Measurements from ENCODE around the gene C4orf51.
"Not testable (repeated sequence)": the region's sequence is repeated elsewhere in the genome, so short reads cannot be mapped to it uniquely, and the experiment has no call there.

The C4orf51 gene

DNA sequence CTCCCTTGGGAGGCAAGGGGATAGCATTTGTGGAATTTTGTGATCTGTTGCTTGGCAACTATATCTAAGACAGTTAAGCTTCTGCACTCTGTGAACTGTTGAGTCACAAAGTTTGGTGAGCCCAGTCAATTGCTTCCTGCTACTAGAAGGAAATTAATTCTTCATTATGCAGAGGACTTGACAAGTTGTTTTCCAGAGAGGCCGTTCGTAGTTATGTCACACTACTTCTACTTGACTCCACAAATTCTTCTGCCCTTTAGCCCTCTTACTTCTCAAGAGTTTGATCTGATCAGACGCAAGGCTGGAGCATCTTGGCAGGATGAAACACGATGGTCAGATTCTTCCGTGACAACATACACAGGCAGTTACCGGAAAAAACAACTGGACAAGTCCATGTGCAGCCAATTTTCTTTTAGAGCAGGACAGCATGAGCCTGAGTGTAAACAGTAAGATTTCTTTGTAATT lies at the start of gene C4orf51:
C4orf51 (plus strand) TSS at position 156 of the 465 bp plus-strand sequence; CDS start at position 214, 58 bp downstream.
- DNase-seq (ENCODE audit: low read depth) = peak; percentile 93

DNA sequence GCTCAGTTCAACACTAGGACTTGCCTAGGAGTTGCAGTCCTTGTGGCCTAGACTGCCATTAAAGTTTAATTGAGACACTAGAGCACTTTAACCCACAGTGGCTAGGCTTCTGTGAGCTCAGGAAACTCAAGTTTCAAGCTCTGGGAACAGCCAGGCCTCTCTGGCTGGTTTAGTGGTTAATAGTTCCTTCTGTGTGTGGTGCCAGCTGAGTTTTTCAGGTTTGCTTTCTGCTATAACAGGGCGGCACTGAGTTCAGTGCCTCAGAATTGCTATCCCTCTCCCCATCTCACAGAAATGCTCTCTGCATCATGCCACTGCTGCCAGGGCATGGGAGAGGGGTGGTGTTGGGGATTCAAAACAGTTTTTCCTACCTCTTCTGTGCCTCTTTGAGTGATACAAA lies 44.8 kb upstream of the C4orf51 start:
- no peak for DNase-seq (ENCODE audit: low read depth)

DNA sequence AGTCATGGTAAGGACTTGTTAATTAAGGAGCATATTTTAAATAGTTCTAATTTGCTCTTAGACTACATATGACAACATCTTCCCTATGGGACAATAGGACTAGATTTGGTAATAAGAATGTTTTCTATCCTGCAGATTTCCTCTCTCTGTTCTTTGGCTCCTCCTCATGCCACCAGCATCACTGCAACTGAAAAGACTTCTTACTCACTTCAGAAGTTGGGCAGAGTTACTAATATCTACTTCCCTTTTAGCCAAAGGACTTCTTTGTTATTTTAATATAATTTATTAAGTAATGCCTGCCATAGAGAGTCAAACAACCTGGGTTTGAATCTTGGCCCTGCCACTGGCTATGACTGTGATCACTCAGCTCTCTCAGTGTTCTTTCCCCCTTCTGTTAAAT lies 44.3 kb upstream of the C4orf51 start:
- no peak for DNase-seq (ENCODE audit: low read depth)

DNA sequence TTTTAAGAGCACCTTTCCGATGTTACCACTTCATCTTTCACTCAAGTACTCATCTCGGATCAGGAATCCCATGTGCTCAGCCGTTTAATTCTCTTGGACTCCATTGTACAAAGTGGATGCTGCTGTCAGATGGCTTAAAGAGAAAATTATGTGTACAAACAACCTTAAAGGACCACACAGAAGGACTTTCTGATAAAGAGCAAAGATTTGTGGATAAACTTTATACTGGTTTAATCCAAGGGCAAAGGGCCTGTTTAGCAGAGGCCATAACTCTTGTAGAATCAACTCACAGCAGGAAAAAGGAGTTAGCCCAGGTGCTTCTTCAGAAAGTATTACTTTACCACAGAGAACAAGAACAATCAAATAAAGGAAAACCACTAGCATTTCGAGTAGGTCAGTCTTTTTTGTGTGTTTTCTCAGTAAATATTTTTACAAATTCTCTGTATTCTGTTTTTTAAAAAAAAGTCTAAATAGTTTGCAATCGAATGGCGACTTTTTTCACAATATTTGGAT lies 40.7 kb upstream of the C4orf51 start:
- no peak for DNase-seq (ENCODE audit: low read depth)

- DNase-seq (ENCODE audit: low read depth) = peak; percentile 72
Measured at GRCh38 chr4:145640236-145640635, 39.7 kb upstream of the C4orf51 start.

GRCh38 chr4:145643295-145643694 lies 36.7 kb upstream of the C4orf51 start:
- DNase-seq (ENCODE audit: low read depth) = no peak

DNA sequence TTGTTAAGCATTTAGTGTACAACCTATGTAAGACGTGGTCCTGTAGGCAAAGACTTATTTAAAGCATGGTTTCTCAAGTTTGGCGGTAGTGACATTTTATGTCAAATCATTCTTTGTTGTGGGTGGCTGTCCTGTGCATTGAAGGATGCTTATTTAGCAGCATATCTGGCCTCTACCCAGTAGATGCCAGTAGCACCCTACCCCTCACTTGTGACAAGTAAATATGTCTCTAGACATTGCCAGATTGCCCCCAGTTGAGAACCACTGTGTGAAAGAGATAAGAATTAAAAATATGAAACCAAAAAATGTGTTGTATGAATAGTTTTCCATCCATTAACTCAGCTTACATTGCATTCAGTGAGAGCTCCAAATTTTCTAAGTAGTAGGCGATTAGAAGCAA lies 35.2 kb upstream of the C4orf51 start:
- no peak for DNase-seq (ENCODE audit: low read depth)

DNA sequence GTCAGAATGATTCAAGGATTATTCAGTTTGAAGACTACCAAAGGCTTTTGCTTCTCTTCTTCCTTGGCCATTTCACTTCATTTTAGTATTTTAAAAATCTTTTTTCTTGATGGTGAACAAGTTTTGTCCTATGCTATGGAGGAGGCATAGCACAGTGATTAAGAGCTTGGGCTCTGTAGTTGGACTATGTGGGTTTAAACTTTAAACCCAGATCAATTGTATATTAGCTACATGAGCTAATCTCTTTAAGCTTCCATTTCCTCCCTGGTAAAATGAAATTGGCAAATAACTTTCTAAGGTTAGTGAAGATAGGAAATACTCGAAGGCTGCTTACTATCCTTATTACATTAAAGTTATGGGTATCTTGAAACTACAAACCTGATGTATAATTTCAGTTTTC lies 23.8 kb upstream of the C4orf51 start:
- no peak for DNase-seq (ENCODE audit: low read depth)

DNA sequence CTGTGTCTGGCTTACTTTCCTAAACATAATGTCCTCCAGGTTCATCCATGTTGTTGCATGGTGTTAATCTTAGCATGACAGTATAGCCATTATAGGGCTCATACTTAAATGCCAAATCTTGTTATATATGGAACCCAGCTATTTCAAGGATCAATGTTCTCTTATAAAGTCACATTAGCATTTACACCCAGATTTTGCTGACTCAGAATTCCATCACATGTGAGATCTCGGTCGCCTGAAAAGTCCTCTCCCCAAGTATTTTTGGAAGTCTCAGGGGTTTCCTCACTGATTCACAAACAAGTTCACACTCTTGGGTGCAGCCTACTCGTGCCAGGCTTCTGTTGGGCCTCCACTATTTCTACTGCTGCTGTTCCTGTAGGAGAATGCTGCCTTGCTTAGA lies 19.9 kb upstream of the C4orf51 start:
- no peak for DNase-seq (ENCODE audit: low read depth)

GRCh38 chr4:145663194-145663593 lies 16.8 kb upstream of the C4orf51 start:
- DNase-seq (ENCODE audit: low read depth) = no peak

- no peak for DNase-seq (ENCODE audit: low read depth)
Measured at GRCh38 chr4:145665773-145666172, 14.2 kb upstream of the C4orf51 start.

DNA sequence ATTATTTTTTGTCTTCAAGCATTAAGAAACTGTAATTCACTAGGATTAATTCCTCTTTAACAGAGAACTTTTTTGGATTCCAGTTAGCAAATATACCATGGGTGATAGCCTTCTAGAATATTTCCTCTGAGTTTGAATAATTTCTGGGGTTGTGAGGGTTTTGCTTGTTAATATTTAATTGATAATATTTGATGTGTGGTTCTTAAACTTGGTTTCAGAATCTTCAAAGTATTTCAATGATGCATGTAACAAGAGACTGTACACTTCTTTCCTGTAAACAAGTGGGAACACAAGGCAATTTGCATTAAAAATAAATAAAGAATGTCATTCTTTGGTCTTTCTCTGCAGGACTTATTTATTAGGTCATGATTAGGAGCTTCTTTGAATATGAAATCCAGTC lies 9.5 kb upstream of the C4orf51 start:
- no peak for DNase-seq (ENCODE audit: low read depth)

DNA sequence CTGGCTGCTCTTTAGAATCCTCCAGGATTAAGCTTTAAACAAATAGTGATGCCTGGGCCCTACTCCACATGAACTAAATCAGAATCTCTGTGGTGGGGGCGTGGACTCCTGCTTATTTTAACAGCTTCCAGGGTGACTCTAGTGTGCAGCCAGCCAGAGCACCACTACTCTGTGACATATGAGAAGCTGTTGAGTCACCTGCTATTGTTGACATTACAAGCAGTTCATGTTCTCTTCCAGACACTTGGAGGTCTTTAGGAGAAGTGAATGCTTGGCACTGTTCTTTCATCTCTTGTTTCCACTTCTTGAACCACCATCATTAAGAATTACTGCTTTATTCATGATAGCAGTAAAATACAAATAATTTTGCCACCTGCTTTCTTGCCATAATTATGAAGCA lies 426 bp upstream of the C4orf51 start:
- peak; percentile 80 for DNase-seq (ENCODE audit: low read depth)

- DNase-seq (ENCODE audit: low read depth) = peak; percentile 21
Measured at GRCh38 chr4:145680902-145681301, 956 bp downstream of the C4orf51 start.

- peak; percentile 3 for DNase-seq (ENCODE audit: low read depth)
Measured at GRCh38 chr4:145681518-145681917, 1.6 kb downstream of the C4orf51 start.

- DNase-seq (ENCODE audit: low read depth) = peak; percentile 20
Measured at GRCh38 chr4:145681956-145682355, 2.0 kb downstream of the C4orf51 start.

- DNase-seq (ENCODE audit: low read depth) = no peak
Measured at GRCh38 chr4:145686991-145687390, 7.0 kb downstream of the C4orf51 start.

DNA sequence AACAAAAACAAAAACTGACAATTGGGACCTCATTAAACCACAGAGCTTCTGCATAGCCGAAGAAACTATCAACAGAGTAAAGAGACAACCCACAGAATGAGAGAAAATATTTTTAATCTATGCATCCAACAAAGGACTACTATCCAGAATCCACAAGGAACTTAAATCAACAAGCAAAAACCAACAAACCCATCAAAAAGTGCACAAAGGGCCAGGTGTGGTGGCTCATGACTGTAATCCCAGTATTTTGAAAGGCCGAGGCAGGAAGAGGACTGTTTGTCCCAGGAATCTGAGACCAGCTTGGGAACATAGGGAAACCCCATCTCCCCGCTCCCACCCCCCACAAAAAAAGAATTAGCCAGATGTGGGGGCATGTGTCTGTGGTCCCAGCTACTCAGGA lies 10.7 kb downstream of the C4orf51 start:
- DNase-seq (ENCODE audit: low read depth) = no peak

DNA sequence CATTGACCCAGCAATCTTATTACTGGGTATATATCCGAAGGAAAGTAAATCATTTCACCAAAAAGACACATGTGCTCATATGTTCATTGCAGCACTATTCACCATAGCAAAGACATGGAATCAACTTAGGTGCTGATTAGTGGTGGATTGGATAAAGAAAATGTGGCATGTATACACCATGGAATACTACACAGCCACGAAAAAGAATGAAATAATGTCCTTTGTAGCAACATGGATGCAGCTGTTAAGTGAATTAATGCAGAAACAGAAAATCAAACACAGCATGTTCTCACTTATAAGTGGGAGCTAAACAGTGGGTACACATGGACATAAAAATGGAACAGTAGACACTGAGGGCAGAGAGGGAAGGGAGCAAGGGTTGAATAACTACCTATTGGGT lies 11.5 kb downstream of the C4orf51 start:
- DNase-seq (ENCODE audit: low read depth) = not testable (repeated sequence)

DNA sequence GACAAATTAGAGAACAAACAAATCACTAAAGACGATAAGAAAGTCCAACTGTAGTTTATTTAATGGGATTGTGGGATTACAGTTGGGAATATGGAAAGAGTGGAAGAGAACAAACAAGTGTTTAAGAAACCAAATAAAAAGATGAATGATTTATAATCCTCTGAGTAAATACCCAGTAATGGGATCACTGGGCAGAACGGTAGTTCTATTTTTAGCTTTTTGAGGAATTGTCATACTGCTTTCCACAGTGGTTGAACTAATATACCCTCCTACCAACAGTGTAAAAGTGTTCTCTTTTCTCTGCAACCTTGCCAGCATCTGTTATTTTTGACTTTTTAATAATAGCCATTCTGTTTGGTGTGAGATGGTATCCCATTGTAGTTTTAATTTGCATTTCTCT lies 15.0 kb downstream of the C4orf51 start:
- DNase-seq (ENCODE audit: low read depth) = no peak

DNA sequence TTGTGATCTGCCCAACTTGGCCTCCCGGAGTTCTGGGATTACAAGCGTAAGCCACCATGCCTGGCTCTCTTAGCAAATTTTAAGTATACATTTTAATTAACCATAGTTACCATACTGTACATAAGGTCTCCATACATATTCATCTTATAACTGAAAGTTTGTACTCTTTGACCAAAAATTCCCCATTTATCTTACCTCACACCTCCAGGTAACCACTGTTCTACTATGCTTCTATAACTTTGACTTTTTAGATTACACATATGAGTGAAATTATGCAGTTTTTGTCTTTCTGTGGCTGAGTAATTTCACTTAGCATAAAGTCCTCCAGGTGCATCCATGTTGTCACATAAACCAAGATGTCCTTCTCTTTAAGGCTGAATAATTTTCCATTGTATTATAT lies 17.4 kb downstream of the C4orf51 start:
- no peak for DNase-seq (ENCODE audit: low read depth)

- DNase-seq (ENCODE audit: low read depth) = no peak
Measured at GRCh38 chr4:145698507-145698906, 18.6 kb downstream of the C4orf51 start.

DNA sequence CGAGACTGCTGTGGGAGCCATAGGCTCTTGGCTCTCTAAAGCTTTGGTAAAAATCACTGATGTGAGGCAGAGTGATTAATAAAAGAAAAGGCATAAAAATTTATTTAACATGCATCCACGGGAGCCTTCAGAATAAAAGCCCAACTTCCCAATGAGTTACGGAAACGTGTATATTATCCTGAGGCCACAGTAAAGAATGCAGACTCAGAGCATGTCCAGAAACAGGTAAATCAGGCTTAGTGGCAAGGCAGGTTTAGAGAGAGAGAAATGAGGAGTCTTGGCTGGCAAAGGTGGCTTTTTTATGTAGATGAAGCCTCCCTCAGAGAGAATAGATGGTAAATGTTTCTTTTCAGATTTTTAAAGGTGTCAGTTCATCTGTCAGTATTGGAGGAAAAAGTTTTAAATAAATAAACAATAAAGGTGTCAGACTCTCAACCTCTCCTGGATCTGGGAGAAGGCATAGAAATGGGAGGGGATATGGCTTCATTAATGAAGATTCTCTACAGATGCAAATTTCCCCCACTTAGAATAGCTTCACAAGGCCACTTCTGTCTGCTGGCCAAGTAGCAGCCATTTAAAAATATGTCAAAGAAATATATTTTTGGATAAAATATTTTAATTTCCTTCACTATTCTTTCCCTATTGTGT lies 24.0 kb downstream of the C4orf51 start:
- DNase-seq (ENCODE audit: low read depth) = no peak

- DNase-seq (ENCODE audit: low read depth) = no peak
Measured at GRCh38 chr4:145709336-145709735, 29.4 kb downstream of the C4orf51 start.

Measured in amniotic epithelial cell (primary cell).